ENCODE results near the gene IGF1R.

DNA sequence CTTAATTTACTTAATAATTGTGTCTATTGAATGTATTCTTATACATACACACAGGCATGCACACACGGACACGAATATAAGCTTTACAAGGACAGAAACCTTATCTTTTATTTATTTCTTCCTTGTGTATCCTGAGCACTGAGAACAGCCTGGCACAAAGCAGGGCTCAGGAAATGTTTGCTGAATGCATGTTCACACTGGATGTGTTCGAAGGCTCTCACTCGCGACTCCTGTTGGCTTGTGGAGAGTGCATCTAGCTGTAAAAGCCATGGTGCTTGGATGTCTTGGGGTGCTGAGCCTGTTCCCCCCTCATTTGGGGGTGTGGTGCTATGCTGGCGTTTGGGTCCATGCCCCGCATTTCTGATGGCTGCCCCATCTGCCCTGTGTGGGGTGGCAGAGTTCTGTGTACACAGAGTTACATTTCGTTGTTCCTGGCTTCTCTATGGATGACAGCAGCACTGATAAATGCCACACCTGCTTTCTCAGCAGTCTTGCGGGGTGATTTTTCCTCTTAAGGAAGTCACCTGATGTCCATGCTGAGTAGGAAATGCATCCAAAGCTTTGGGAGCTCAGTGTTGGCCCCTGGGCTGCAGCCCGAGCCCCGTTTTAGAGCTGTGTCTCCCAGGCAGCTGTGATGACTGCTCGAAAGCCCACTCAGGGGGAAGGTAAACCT lies 148.5 kb downstream of the IGF1R start:
- TF ChIP-seq, protein P1, sequence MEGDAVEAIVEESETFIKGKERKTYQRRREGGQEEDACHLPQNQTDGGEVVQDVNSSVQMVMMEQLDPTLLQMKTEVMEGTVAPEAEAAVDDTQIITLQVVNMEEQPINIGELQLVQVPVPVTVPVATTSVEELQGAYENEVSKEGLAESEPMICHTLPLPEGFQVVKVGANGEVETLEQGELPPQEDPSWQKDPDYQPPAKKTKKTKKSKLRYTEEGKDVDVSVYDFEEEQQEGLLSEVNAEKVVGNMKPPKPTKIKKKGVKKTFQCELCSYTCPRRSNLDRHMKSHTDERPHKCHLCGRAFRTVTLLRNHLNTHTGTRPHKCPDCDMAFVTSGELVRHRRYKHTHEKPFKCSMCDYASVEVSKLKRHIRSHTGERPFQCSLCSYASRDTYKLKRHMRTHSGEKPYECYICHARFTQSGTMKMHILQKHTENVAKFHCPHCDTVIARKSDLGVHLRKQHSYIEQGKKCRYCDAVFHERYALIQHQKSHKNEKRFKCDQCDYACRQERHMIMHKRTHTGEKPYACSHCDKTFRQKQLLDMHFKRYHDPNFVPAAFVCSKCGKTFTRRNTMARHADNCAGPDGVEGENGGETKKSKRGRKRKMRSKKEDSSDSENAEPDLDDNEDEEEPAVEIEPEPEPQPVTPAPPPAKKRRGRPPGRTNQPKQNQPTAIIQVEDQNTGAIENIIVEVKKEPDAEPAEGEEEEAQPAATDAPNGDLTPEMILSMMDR (IDR thresholded peaks at IDR 0.05; ENCODE audit: poor library complexity) = no peak
- TF ChIP-seq EZH2 (IDR thresholded peaks at IDR 0.05; ENCODE audit: borderline replicate concordance) = no peak
